Right lobe of liver (tissue), 6 donors: ENCODE results near the gene CTSS. TPM values are rescaled to one million over a fixed set of nuclear protein-coding genes. Genes with fewer than 3 reads are reported as not detected.

ENCODE experiments used
- ATAC-seq, 4 donors: fragments of 200-7000 bp; cut with Tn5 transposase; one replicate each; pipeline ENCODE4 v1.9.1; 2020; ENCODE audit warnings: mild to moderate bottlenecking in 4 of 4, moderate library complexity in 4 of 4
- DNase-seq, 3 donors: peaks; one replicate each; pipeline ENCODE4 v3.0.0-alpha.2; 2020
- H3K27ac ChIP-seq, 3 donors: fragments of 200-600 bp; one replicate each; pipeline ENCODE4 v1.8.0; 2022
- H3K27me3 ChIP-seq, 2 donors: fragments of 200-600 bp; one replicate each; pipeline ENCODE4 v1.8.0; 2022
- H3K36me3 ChIP-seq, 4 donors: fragments of 200-600 bp; sonication (generic) in 1 of 4; one replicate each; pipeline versions ENCODE4 v1.5.1 to v1.8.0; 2017 to 2022; ENCODE audit warnings: control low read depth in 1 of 4
- H3K4me1 ChIP-seq, 4 donors: fragments of 200-600 bp; sonication (generic) in 1 of 4; one replicate each; pipeline versions ENCODE4 v1.5.1 to v1.8.0; 2017 to 2022; ENCODE audit warnings: control low read depth in 1 of 4
- H3K4me3 ChIP-seq, 3 donors: fragments of 200-600 bp; one replicate each; pipeline ENCODE4 v1.8.0; 2022
- H3K9me3 ChIP-seq, 4 donors: fragments of 200-600 bp; sonication (generic) in 1 of 4; one replicate each; pipeline versions ENCODE4 v1.5.1 to v1.8.0; 2017 to 2022; ENCODE audit warnings: control low read depth in 1 of 4
- CTCF ChIP-seq, 4 donors: fragments of 200-600 bp in 3 of 4; fragments of 450-650 bp in 1 of 4; IDR thresholded peaks; one replicate each; pipeline versions ENCODE4 v1.5.1 to v1.8.0; 2016 to 2022; ENCODE audit warnings: antibody characterized with exemption in 4 of 4, mild to moderate bottlenecking in 2 of 4
- POLR2A ChIP-seq: fragments of 450-650 bp; IDR thresholded peaks from one replicate; pipeline ENCODE4 v1.6.1; 2017; ENCODE audit warnings: antibody characterized with exemption, mild to moderate bottlenecking
- WGBS: methylation state at CpG from one replicate; pipeline ENCODE4 v1.1.6; 2018; ENCODE audit warnings: low coverage, low lambda C conversion rate; ENCODE audit not compliant: insufficient coverage; ENCODE audit errors: missing lambda C conversion rate; 5-methylcytosine and 5-hydroxymethylcytosine counted together
- intact Hi-C, 2 donors: fragments of 100-400 bp; cut with DNase I; formaldehyde crosslinking; loops; one replicate each; pipeline versions ENCODE4 v1.11.2 to v1.14.1; 2022
- total RNA-seq, 6 experiments: library from RNA; depleted of rRNA in 2 of 6; stranded (reverse); fragments of >200 nt in 2 of 6; fragmentation: NEBNext Ultra II Directional in 3 of 6; extraction: Animal tissue kit (Norgen Biotek cat#: 25700) in 3 of 6; gene quantifications; one replicate each; pipeline versions ENCODE4 v1.1.0 to v1.2.4, GENCODE V29; 2016 to 2023
- donor health status: DM: no; HTN: yes; CAD: no.
- donor health status: DM: no; HTN: no; CAD: no.
- donor health status: DM: no; HTN: no; CAD: no.
- donor health status: DM: no; HTN: yes; CAD: no.
- donor health status: DM: no; HTN: yes; CAD: no.

CTSS gene
- total RNA-seq, 6 experiments from 2014 or later, result 23.9 to 195 (median 61.4) TPM

- TF ChIP-seq CTCF (IDR thresholded peaks at IDR 0.05) (no peak), POLR2A (no peak)
- intact Hi-C loops, result no loop called here
- no peaks in the 10 kb centered on the region for H3K27me3 ChIP-seq
- WGBS, result 82% methylated on average over 4 of the region's 4 CpGs
- H3K9me3 ChIP-seq, result no peaks in the 10 kb centered on the region
- ATAC-seq, result no peak
- no peak for DNase-seq
- H3K4me1 ChIP-seq, result peaks cover 0 to 16% (median 1%) of the 10 kb centered on the region in 4 donors
- H3K36me3 ChIP-seq, result peaks cover 0 to 32% (median 12%) of the 10 kb centered on the region in 4 donors
- H3K27ac ChIP-seq, result no peak overlapping the region
- no peak overlapping the region for H3K4me3 ChIP-seq
These were observed 70.0 kb downstream of the CTSS start for GRCh38 chr1:150695561-150695960.

- H3K36me3 ChIP-seq, result peaks cover 0 to 38% (median 12%) of the 10 kb centered on the region in 4 donors
- H3K27ac ChIP-seq, result no peak overlapping the region
- 85% methylated on average over 3 of the region's 3 CpGs for WGBS
- no peak for ATAC-seq
- intact Hi-C loops, result no loop called here
- no peak for DNase-seq
- TF ChIP-seq CTCF (IDR thresholded peaks at IDR 0.05) (no peak), POLR2A (no peak)
- no peak overlapping the region for H3K4me3 ChIP-seq
- no peaks in the 10 kb centered on the region for H3K9me3 ChIP-seq
- peaks cover 0 to 17% (median 1%) of the 10 kb centered on the region in 4 donors for H3K4me1 ChIP-seq
- no peaks in the 10 kb centered on the region for H3K27me3 ChIP-seq
These were observed 72.9 kb downstream of the CTSS start for GRCh38 chr1:150692720-150693119.

GRCh38 chr1:150688763-150689162 lies 76.8 kb downstream of the CTSS start:
- intact Hi-C loops, result no loop called here
- ATAC-seq (no peak), DNase-seq (no peak)
- Histone ChIP-seq H3K4me3 (no peak overlapping the region), H3K27me3 (no peaks in the 10 kb centered on the region), H3K36me3 (peaks cover 0 to 33% (median 13%) of the 10 kb centered on the region in 4 donors), H3K27ac (no peak overlapping the region), H3K9me3 (no peaks in the 10 kb centered on the region), H3K4me1 (peaks cover 0 to 4% (median 0%) of the 10 kb centered on the region in 4 donors)
- no peak for TF ChIP-seq CTCF (IDR thresholded peaks at IDR 0.05)
- TF ChIP-seq POLR2A, result no peak
- WGBS, result 71% methylated on average over 1 of the region's 1 CpG

- intact Hi-C loops, result no loop called here
- no peak for DNase-seq
- Histone ChIP-seq H3K9me3 (no peaks in the 10 kb centered on the region), H3K27ac (no peak overlapping the region), H3K4me1 (peaks cover 0 to 4% (median 0%) of the 10 kb centered on the region in 4 donors), H3K4me3 (no peak overlapping the region), H3K27me3 (no peaks in the 10 kb centered on the region), H3K36me3 (peaks cover 0 to 18% (median 6%) of the 10 kb centered on the region in 4 donors)
- TF ChIP-seq CTCF (IDR thresholded peaks at IDR 0.05) (no peak), POLR2A (no peak)
- no peak for ATAC-seq
- WGBS, result 100% methylated on average over 2 of the region's 3 CpGs
These were observed 79.3 kb downstream of the CTSS start for GRCh38 chr1:150686275-150686674.

DNA sequence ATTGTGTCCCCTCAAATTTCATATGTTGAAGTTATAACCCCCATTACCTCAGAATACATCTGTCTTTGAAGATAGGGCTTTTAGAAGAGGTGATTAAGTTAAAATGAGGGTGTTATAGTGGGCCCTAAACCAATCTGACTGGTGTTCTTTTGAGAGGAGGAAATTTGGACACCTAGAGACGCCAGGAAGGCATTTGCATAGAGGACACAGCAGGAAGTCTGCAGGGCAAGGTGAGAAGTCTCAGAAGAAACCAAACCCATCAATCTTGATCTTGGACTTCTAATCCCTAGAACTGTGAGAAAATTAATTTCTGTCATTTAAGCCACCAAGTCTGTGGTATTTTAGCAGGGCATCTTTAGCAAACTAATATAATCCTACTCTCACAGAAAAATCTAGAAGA lies 81.7 kb downstream of the CTSS start:
- Histone ChIP-seq H3K4me1 (no peaks in the 10 kb centered on the region), H3K4me3 (no peak overlapping the region), H3K27ac (no peak overlapping the region), H3K27me3 (no peaks in the 10 kb centered on the region), H3K9me3 (no peaks in the 10 kb centered on the region), H3K36me3 (peaks cover 0 to 17% (median 6%) of the 10 kb centered on the region in 4 donors)
- ATAC-seq (no peak), DNase-seq (no peak)
- WGBS, result 71% methylated on average over 1 of the region's 1 CpG
- TF ChIP-seq CTCF (IDR thresholded peaks at IDR 0.05), result no peak
- no peak for TF ChIP-seq POLR2A
- intact Hi-C loops, result no loop called here
